Osteoblast (primary cell): ENCODE data around the gene ASTN2. TPM values are rescaled to one million over a fixed set of nuclear protein-coding genes. Genes with fewer than 3 reads are reported as not detected.

Source experiments
- DNase-seq: peaks from one replicate; pipeline ENCODE4 v3.0.0; 2011; ENCODE audit warnings: low spot score, mixed read lengths; ENCODE audit not compliant: insufficient read length; ENCODE audit errors: missing footprints
- H2AFZ ChIP-seq: 2 replicates; pipeline ENCODE4 v1.6.0; 2011; ENCODE audit warnings: mild to moderate bottlenecking, low read length
- H3K27ac ChIP-seq: 2 replicates; pipeline ENCODE4 v1.5.1; 2011; ENCODE audit warnings: mild to moderate bottlenecking, low read depth, low read length, moderate library complexity
- H3K27me3 ChIP-seq: 2 replicates; pipeline ENCODE4 v1.6.0; 2012; ENCODE audit warnings: mild to moderate bottlenecking, control low read depth, inconsistent platforms, low read length, moderate library complexity; ENCODE audit not compliant: insufficient read depth
- H3K36me3 ChIP-seq: 2 replicates; pipeline ENCODE4 v1.5.1; 2011; ENCODE audit warnings: mild to moderate bottlenecking, low read length, control low read depth, moderate library complexity; ENCODE audit not compliant: insufficient read depth
- H3K4me1 ChIP-seq: 2 replicates; pipeline ENCODE4 v1.5.1; 2011; ENCODE audit warnings: mild to moderate bottlenecking, low read length, control low read depth, moderate library complexity; ENCODE audit not compliant: insufficient read depth
- H3K4me2 ChIP-seq: 2 replicates; pipeline ENCODE4 v1.6.0; 2011; ENCODE audit warnings: mild to moderate bottlenecking, low read length; ENCODE audit not compliant: insufficient read depth
- H3K4me3 ChIP-seq: fragments of 200-600 bp; sonication (generic); 3 replicates; pipeline ENCODE4 v1.5.1; 2012; ENCODE audit warnings: mild to moderate bottlenecking, low read length, inconsistent platforms; ENCODE audit not compliant: insufficient read depth
- H3K79me2 ChIP-seq: 2 replicates; pipeline ENCODE4 v1.6.0; 2012; ENCODE audit warnings: mild to moderate bottlenecking, low read length, control low read depth, inconsistent platforms; ENCODE audit not compliant: insufficient read depth
- H3K9me3 ChIP-seq: 2 replicates; pipeline ENCODE4 v1.5.1; 2011; ENCODE audit warnings: low read depth, low read length, control low read depth
- H4K20me1 ChIP-seq: 2 replicates; pipeline ENCODE4 v1.6.0; 2012; ENCODE audit warnings: mild to moderate bottlenecking, low read length, control low read depth; ENCODE audit not compliant: insufficient read depth
- total RNA-seq: library from RNA; depleted of rRNA; stranded (reverse); fragments of >200 nt; gene quantifications from 2 replicates; pipeline ENCODE4 v1.2.3, GENCODE V29; 2012
- TF ChIP-seq, protein P1 (sequence below): IDR thresholded peaks from 2 replicates; pipeline ENCODE4 v1.5.1; 2011; ENCODE audit warnings: mild to moderate bottlenecking, low read depth, low read length, moderate library complexity; ENCODE audit errors: extremely low read depth

ASTN2 gene
- total RNA-seq, 1 donor = 4.7 TPM

DNA sequence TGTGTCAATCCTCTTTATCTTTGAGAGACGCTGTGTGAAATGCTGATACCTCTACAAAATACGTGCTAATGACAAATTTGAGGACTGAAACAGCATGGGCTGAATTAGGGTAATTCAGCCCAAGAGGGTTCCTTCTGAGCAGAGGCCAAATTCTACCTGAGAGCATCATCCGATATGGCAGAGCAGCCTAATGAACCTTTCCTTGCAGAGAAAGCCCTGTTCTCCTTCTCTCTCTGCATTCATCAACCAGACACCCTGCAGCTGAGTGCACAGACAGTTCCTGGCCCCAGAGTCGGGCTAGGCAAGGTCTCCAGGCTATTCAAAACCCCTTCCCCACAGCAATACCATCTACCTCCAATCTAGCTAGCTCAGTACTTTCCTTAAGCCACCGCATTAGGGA is 649.8 kb downstream of the ASTN2 start:
- no peak for DNase-seq
- Histone ChIP-seq H2AFZ (no peak overlapping the region), H3K4me3 (no peak overlapping the region), H3K9me3 (no peaks in the 10 kb centered on the region), H3K27me3 (no peaks in the 10 kb centered on the region), H4K20me1 (no peaks in the 10 kb centered on the region), H3K4me1 (no peaks in the 10 kb centered on the region), H3K36me3 (no peaks in the 10 kb centered on the region), H3K27ac (no peak overlapping the region), H3K4me2 (no peak overlapping the region), H3K79me2 (no peaks in the 10 kb centered on the region)
- TF ChIP-seq, protein P1, sequence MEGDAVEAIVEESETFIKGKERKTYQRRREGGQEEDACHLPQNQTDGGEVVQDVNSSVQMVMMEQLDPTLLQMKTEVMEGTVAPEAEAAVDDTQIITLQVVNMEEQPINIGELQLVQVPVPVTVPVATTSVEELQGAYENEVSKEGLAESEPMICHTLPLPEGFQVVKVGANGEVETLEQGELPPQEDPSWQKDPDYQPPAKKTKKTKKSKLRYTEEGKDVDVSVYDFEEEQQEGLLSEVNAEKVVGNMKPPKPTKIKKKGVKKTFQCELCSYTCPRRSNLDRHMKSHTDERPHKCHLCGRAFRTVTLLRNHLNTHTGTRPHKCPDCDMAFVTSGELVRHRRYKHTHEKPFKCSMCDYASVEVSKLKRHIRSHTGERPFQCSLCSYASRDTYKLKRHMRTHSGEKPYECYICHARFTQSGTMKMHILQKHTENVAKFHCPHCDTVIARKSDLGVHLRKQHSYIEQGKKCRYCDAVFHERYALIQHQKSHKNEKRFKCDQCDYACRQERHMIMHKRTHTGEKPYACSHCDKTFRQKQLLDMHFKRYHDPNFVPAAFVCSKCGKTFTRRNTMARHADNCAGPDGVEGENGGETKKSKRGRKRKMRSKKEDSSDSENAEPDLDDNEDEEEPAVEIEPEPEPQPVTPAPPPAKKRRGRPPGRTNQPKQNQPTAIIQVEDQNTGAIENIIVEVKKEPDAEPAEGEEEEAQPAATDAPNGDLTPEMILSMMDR = no peak

GRCh38 chr9:116763770-116764169 is 651.1 kb downstream of the ASTN2 start:
- H3K4me3 ChIP-seq = no peak overlapping the region
- H3K4me1 ChIP-seq = no peaks in the 10 kb centered on the region
- H3K79me2 ChIP-seq = no peaks in the 10 kb centered on the region
- H3K27me3 ChIP-seq = no peaks in the 10 kb centered on the region
- no peaks in the 10 kb centered on the region for H3K9me3 ChIP-seq
- no peaks in the 10 kb centered on the region for H4K20me1 ChIP-seq
- H3K27ac ChIP-seq = no peak overlapping the region
- no peaks in the 10 kb centered on the region for H3K36me3 ChIP-seq
- no peak for DNase-seq
- no peak overlapping the region for H3K4me2 ChIP-seq
- TF ChIP-seq, protein P1 = no peak
- no peak overlapping the region for H2AFZ ChIP-seq

DNA sequence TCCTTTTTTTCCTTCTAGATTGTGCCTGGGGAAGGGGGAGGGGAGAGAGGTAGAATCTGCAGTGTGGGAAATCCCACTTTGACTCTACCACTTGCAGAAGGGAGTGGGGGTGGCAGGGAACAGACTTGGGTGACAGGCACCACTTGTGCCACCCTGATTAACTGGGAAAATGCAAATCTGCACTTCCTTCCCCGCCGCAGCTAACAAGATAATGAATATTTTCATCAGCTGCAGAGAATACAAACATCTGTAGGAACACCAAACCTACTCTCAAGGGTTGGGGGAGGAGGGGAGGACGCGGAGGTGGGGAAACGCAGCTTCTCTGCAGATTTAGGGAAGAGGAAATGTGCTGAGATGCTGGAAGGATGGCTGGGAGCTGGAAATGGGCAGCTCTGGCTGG is 654.2 kb downstream of the ASTN2 start:
- Histone ChIP-seq H3K27ac (no peak overlapping the region), H3K4me1 (no peaks in the 10 kb centered on the region), H3K4me2 (no peak overlapping the region), H3K79me2 (no peaks in the 10 kb centered on the region), H3K4me3 (no peak overlapping the region), H2AFZ (no peak overlapping the region), H3K36me3 (no peaks in the 10 kb centered on the region), H3K9me3 (no peaks in the 10 kb centered on the region), H4K20me1 (no peaks in the 10 kb centered on the region), H3K27me3 (no peaks in the 10 kb centered on the region)
- TF ChIP-seq, protein P1 = no peak
- DNase-seq = no peak

DNA sequence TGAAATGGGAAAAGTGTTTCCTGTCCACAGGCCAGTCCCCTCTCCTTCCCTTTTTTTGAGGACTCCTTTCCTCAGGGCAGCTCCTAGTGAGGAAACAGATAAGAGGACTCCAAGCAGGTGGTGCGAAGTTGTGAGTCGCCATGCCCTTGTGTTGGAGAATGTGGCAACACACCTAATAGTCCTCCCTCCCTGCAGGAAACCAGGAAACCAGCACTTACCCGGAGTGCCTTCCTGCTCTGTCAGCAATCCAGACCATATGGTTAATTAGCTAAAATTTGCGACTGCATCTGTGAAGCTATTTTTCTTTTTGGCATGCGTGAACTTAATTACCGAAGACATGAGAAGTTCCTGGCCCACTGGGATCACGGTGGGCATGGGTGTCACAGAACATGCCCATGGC is 657.8 kb downstream of the ASTN2 start:
- Histone ChIP-seq H3K4me3 (no peak overlapping the region), H3K36me3 (no peaks in the 10 kb centered on the region), H3K27me3 (no peaks in the 10 kb centered on the region), H2AFZ (no peak overlapping the region), H3K4me1 (no peaks in the 10 kb centered on the region), H3K79me2 (no peaks in the 10 kb centered on the region), H3K27ac (no peak overlapping the region), H3K4me2 (no peak overlapping the region), H3K9me3 (no peaks in the 10 kb centered on the region), H4K20me1 (no peaks in the 10 kb centered on the region)
- no peak for DNase-seq
- TF ChIP-seq, protein P1 = no peak
